GM19467 (cell line): ENCODE measurements around the gene SIL1.
"Not testable (repeated sequence)": the region's sequence is repeated elsewhere in the genome, so short reads cannot be mapped to it uniquely, and the experiment has no call there.

Source experiments
- ATAC-seq: cut with Tn5 transposase; IDR thresholded peaks from one replicate; pipeline ENCODE4 v1.9.1; 2021; ENCODE audit warnings: mild to moderate bottlenecking, moderate library complexity; ENCODE audit not compliant: unreplicated experiment

SIL1 gene

DNA sequence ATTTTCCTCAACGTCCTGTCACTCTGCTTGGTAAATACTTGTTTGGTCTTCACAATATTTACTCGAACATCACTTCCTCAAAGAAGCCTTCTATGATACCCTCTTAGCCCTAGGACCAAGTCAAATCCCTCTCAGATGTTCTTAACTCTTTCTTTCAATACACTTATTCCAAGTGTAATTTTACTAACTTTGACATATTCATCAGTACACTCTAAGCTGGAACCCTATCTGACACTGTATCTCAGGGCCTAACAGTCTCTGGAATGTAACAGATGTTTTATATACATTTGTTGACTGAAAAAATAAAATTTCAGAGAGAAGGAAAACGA, 19.6 kb downstream of the SIL1 start:
- ATAC-seq = no peak

DNA sequence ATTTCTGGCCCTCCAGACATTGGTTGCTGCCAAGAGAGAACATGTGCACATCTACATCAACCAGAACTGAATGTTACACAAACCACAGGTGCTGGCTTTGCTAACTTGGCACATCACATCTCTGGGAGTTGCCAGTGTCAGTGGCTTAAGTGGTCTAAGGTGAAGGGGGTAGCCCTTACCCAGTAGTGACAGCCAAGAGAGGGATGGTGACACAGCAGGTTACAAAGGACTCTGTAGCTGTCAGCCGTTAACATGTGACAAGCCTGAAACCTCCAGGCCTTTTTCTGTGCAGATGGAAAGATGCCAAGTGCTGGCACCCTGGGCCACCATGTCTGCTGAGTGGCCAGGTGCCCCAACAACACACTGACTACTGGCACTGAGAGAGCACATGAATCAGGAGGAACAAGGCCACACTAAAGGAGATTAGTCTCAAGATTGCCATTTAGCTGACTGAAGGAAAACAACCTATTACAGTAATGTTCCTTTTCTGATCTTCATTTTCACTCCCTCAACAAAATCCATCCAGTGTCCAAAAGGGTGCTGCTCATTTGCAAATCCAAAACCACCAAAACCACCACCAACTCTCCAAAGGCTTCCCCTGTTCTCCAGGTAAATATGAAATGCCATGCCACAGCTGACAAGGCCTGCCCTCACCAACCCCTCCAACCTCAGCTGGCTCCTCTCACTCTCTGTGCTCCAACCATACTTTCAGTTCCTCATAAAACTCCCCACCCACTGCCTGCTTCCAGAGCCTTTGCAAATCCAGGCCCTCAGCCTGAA, 20.2 kb downstream of the SIL1 start:
- ATAC-seq = peak; percentile 54

DNA sequence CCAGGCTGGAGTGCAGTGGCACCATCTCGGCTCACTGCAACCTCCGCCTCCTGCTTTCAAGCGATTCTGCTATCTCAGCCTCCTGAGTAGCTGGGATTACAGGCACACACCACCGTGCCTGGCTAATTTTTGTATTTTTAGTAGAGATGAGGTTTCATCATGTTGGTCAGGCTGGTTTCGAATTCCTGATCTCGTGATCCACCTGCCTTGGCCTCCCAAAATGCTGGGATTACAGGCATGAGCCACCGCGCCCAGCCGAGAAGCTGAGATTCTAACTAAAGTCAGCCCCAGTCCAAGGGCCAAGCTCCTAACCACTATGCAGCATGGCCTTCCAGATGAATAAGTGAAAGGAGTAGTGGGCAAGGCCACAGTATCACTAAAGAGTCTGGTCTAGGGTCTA, 20.9 kb downstream of the SIL1 start:
- not testable (repeated sequence) for ATAC-seq

DNA sequence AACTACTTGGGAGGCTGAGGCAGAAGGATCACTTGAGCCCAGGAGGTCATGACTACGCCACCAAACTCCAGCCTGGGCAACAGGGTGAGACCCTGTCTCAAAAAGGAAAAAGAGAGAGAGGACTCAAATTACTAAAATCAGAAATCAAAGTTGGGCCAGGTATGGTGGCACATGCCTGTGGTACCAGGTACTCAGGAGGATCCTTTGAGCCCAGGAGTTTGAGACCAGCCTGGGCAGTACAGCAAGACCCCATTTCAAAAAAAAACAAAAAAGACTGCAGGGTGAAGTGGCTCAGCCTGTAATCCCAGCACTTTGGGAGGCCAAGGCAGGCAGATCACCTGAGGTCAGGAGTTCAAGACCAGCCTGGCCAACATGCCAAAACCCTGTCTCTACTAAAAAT, 23.8 kb downstream of the SIL1 start:
- not testable (repeated sequence) for ATAC-seq

DNA sequence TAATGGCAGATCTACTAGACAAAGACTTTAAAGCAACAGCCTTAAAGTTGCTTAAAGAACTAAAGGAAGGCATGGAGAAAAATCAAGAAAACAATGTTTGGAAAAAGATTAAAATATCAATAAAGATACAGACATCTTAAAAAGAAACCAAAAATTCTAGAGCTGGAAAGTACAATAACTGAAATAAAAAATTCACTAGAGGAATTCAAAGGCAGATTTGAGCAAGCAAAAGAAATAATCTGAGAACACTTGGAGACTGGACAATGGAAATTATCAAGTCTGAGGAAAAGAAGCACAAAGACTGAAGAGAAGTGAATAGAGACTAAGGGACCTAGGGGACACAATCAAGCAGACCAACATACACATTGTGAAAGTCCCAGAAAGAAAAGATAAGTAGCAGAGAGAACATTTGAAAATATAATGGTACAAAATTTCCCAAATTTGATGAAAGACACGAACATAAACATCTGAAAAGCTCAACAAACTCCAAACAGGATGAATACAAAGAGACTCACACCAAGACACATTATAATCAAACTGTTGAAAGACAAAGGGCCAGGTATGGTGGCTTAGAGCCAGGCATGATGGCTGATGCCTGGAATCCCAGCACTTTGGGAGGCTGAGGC, 26.3 kb downstream of the SIL1 start:
- no peak for ATAC-seq

DNA sequence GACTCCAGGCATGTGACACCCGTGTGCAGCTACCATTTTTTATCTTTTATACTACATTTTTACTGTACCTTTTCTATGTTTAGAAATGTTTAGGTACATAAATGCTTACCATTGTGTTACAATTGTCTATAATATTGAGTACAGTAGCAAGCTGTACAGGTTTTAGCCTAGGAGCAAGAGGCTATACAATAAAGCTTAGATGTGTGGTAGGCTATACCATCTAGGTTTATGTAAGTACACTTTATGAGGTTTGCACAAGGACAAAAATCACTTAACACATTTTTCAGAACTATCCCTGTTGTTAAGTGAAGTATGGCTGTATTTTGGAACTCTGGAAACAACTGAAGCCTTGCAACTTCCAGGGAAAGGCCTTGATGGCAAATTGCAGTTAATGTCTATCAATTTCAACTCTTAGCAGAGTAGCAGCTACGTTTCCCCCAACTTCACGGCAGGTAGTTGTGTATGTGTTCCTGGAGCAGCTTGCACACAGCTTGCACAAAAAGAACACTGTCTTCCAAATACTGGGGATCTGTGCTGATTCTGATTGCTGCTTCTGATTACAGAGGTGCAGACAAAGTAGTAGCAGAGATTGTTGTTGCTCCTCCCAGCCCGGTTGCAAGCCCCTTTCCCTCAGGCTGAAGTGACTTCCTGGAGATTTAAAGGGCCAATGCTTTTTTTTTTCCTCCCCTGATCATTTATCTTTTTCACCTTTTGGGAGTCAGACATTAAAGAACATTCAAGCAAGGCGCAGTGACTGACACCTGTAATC, 30.0 kb downstream of the SIL1 start:
- ATAC-seq = no peak

DNA sequence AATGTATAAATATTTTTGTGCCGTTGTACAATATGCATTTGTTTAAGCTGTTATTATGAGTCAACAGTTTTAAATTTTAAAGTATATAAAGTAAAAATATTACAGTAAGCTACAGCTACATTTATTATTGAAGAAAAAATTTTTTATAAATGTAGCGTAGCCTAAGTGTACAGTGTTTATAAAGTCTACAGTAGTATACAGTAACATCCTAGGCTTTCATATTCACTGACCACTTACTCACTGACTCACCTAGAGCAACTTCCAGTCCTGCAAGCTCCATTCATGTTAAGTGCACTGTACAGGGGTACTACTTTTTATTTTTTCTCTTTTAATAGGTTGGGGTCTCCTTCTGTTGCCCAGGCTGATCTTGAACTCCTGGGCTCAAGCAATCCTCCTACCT, 30.6 kb downstream of the SIL1 start:
- no peak for ATAC-seq

DNA sequence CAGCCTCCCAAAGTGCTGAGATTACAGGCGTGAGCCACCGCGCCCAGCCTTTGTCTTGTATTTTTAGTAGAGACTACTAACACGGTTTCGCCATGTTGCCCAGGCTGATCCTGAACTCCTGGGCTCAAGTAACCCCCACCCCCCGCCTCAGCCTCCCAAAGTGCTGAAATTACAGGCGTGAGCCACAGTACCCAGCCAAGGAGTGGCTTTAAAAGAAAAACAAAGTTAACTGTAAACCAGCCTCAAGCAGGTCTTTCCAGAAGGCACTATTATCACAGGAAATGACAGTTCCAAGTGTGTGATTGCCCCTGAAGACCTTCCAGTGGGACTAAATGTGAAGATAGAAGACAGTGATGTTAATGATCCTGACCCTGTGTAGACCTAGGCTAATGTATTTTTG, 31.1 kb downstream of the SIL1 start:
- ATAC-seq = no peak

DNA sequence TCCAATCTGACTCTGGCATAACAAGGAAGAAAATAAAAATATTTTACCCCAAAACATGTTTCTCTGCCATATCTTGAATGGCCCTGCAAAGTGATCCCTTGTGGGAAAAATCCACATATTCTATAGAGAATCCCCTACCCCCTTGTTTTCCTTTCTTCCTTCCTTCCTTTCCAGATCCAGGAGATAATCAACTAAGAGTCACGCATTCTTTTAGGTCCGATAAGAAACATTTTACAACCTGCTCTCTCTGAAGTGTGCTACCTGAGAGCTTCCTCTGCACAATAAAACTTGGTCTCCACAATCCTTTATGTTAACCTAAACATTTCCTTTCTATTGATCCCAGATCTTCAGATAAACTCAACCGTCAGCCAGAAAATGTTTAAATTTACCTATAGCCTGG, 33.3 kb downstream of the SIL1 start:
- not testable (repeated sequence) for ATAC-seq

DNA sequence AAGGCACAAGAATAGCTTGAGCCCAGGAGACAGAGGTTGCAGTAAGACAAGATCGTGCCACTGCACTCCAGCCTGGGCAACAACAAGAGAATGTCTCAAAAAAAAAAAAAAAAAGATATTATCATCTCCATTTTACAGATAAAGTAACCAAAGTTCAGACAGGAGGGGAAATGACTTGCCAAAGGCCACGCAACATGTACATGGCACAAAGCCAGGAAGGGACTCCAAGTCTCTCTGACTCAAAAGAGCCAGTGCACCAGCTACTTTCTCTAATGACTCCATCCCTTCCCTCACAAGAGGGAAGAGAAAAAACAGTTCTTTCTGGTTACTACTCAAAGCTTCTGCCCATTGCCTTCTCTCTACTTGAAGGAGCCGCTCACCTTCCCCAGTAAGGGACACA, 34.1 kb downstream of the SIL1 start:
- ATAC-seq = no peak

DNA sequence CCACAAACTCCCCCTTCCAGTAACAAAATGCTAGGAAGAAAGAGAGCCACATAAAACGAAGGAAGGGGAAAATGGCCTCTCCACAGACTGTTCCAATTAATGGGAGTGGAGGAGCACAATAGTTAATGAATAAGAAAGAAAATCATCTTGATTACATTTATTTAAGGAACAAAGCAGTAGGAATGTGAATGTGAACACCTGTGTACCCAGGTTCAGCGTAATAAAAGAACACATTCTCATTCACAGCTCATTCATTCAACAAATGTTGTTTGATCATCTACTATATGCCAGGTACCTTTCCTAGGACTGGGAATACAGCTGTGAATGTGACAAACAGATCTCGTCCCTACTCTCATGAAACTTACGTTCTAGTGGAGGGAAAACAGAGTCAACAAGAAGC, 35.7 kb downstream of the SIL1 start:
- no peak for ATAC-seq

DNA sequence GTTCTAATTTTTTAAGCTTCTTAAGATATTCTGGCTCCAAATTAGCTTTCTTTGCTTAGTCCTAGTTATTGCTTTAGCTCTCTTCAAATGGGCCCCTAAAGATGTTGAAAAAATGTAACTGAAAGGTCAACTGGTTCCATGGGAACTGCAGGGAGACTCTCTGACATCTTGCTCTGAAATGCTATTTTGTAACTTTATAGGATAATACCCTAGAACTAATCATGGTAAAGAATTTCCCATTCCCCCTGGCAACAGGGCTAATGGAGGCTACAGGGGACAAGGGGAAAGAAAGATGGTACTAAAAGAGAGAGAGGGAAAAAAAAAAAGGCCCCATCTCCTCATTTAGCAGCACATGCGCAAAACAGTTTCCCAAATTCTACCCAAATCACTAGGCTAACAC, 39.4 kb downstream of the SIL1 start:
- no peak for ATAC-seq

DNA sequence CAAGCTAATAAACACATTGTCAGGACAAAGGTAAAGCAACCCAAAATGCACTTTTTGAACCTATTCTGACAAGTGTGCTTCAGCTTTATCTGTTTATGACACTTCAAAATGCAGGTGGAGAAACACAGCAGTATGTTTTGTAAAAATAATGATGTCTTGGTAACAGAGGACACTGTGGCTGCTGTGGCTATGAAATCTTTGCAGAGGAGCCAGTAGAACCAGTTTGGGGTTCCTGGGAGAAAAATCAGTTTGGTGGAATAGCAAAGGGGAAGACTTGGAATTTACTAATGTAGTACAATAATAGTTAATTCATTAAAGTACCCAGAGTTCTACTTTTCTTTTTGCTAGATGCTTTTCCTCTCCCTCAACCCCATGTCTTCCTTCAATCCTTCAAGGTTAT, 40.6 kb downstream of the SIL1 start:
- no peak for ATAC-seq

DNA sequence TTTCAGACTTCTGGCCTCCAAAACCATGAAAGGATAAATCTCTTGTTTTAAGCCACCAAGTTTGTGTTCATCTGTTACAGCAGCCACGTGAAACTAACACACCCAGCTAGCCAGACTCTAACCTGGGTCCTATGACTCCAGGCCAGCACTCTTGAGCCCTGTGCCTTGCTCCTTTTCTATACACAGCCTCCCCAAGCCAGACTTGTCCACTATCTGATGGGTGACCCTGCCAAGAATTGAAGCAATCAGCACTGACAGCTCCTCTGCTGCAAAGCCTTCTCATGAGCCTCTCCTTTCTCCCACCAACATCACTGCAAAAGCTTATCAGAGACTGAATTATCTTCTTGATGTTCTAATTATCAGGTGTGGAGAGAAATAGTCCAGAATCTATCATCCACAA, 41.4 kb downstream of the SIL1 start:
- ATAC-seq = no peak

DNA sequence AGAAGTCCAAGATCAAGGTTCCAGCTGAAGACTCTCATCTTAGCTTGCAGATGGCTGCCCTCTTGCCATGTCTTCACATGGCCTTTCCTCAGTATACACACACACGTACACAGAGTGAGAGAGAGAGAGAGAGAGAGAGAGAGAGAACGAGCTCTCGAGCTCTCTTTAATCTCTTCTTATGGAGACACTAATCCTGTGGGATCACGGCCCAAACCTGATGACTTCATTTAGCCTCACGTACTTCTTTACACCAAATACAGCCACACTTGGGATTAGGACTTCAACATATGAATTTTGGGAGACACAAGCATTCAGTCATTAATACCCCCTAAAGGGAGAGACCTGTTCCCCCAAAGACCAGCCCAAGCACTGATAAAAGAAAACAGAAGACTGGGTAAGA, 42.8 kb downstream of the SIL1 start:
- no peak for ATAC-seq

DNA sequence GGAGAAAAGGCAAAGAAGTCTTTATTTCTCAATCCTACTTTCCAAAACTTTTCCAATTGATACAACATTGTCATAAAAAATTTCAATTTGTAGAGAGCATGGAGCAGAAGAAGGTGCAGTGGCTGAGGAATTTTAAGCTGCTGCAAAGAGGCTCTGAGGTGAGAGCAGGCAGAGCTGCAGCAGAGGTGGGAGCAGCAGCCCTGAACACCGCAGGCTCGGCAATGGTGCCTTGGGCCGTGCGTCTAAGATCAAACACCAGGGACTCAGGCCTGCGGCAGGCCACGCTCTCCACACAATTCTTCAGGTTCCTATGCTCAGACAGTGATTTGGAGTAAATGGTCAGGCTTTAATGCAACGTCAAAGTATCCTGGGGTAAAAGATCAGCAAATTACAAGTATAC, 46.3 kb downstream of the SIL1 start:
- no peak for ATAC-seq

DNA sequence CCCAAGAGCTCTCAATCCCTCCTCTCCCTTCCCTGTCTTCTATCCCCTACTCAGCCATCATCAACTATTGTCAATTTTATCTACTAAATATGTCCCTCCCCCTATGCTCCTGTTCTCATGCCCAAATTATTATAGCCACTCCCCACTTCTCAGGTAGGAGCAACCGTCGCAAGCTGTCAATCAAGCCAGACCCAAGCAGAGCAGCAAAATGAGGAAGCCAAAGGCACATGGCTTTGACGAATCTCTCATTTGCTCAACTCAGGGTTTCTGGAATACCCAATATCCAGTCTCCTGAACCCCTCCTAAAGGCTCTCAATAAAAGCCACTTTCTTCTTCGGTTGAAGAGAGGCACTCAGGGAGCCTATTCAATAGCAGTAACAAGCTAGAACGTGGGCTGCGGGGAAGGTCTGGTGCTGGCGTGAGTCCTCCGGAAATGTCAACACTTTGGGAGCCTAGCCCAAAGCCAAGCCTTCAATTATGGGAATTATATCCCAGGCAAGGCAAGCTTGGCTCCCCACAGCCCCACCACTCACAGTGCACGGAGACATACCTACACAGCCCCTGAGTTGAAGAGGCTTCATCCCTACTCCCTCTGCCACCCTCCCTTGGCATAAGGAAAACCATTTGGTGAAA, 47.7 kb downstream of the SIL1 start:
- ATAC-seq = no peak

DNA sequence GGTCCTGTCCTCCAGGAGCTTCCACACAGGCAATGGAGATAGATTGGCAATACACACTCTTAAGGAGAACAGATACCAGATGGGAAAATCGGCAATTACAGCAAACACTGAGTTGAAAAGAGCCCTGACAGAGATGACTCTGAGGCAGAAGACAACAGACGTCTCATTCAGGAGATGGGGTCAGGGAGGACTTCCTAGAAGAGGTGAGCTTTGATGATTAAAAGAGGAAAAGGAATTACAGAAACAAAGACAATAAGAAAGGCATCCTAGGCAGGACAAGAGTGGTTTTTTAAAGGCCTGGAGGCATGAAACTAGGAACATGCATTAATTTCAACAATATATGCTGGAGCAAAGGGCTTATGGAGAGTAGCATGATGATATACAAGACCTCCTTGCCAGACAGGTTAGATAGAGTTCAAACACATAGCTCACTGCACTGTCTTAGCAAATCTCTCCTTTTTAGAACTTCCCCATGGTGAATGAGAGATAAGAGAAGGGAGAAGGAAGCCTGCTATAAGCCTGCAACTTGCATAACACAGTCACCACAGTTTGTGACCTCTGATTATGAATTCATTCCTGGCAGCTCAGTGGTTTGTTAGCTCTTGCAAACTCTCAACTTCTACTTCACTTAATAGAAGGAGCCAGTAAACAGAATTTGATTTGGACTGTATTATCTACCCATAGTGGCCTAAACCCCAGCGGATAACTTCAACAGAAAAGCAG, 48.5 kb downstream of the SIL1 start:
- ATAC-seq = no peak

DNA sequence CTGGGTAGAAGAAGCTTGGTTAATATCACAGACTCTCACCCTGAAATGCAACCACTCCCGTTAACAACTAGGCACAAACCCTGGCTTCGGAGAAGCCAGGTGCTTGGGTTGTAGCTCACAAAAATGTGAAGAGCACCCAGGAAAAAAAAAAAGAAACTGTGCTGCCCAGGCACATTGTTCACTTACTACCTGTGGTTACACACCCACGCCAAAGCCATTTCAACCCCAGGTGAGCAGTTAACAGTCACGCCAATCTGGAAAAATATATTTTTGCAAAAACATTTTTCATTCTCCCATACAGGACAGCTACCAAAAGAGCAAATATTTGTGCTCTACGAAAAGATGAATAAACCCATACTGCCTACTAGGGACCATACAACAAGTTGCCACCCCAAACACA, 49.2 kb downstream of the SIL1 start:
- no peak for ATAC-seq

DNA sequence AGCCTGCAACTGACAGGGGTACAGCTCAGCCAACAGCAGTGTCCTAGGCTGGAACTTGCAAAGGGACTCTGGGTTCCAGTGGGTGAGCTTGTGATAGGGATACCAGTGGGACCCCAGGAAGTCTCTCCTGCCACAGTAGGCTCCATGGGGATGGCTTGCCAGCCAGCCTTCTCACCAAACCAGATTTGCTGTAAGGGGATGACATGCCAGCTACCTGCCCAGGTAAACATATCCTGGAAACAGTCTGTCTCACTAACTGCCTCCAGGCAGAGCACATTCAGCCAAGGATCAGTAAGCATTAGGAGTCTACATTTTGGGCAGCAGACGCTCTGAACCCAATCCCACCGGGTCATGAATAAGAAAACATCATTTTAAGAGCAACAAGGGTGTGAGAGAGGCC, 49.9 kb downstream of the SIL1 start:
- no peak for ATAC-seq

DNA sequence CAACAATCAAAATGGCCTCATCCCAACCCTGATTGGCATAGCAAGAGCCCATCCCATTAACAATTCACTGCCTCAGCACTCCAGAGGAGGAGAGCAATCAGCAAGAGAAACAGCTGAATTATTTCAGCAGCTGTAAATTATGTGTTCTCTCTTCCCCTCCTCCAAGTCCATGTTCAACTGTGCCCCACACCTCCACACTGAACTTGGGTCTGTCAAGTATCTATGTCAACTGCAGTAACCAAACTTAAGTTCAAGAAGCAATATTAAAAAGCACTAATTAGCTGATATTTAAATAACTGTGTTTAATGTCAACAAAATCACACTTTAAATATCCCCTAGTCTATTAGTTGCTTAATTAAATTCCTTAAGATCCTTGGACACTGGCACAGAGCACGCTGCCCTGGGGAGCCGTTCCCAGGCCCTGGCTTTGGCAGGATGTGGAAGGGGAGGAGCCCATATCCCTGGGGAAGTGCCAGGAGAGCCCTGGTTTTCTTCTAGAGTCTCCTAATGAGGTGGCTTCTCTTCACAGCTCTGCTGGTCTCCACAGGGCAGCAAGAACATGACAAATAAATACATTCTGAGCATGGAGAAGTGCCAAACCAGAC, 50.6 kb downstream of the SIL1 start:
- ATAC-seq = no peak
